OCI-LY3 (cell line): ENCODE results near the gene CHPT1.

Source experiments
- H2AFZ ChIP-seq: fragments of 200-600, 300-600 bp; shearing (Covaris generic); 2 replicates; pipeline ENCODE4 v1.6.0; 2014; ENCODE audit warnings: antibody characterized with exemption, low read depth, low read length
- H3K27ac ChIP-seq: fragments of 200-600, 300-600 bp; sonication (generic); 2 replicates; pipeline ENCODE4 v1.5.1; 2014; ENCODE audit warnings: mild to moderate bottlenecking, low read length, moderate library complexity, mixed read lengths
- H3K27me3 ChIP-seq: fragments of 200-600, 300-600 bp; sonication (generic); 2 replicates; pipeline ENCODE4 v1.6.1; 2014; ENCODE audit warnings: low read depth, low read length, mixed read lengths
- H3K36me3 ChIP-seq: fragments of 200-600, 300-600 bp; sonication (generic); replicated peaks from 2 replicates; pipeline ENCODE3; 2014; ENCODE audit warnings: low read depth, low read length, mixed read lengths
- H3K4me1 ChIP-seq: fragments of 300-600, 200-600 bp; sonication (generic); 2 replicates; pipeline ENCODE4 v1.6.1; 2014; ENCODE audit warnings: low read length, mixed read lengths
- H3K4me2 ChIP-seq: fragments of 200-600, 300-600 bp; sonication (generic); 2 replicates; pipeline ENCODE4 v1.6.1; 2014; ENCODE audit warnings: low read length, mixed read lengths
- H3K4me3 ChIP-seq: fragments of 300-600, 200-600 bp; sonication (generic); 2 replicates; pipeline ENCODE4 v1.5.1; 2014; ENCODE audit warnings: antibody characterized with exemption, mild to moderate bottlenecking, low read length, moderate library complexity
- H3K79me2 ChIP-seq: fragments of 300-600, 200-600 bp; shearing (Covaris generic); 2 replicates; pipeline ENCODE4 v1.6.1; 2014; ENCODE audit warnings: mild to moderate bottlenecking, low read length, mixed read lengths
- H3K9ac ChIP-seq: fragments of 300-600, 200-600 bp; shearing (Covaris generic); 2 replicates; pipeline ENCODE4 v1.6.0; 2014; ENCODE audit warnings: mild to moderate bottlenecking, low read length, moderate library complexity
- H3K9me3 ChIP-seq: fragments of 200-600, 300-600 bp; shearing (Covaris generic); 2 replicates; pipeline ENCODE4 v1.6.1; 2014; ENCODE audit warnings: low read length, mixed read lengths; ENCODE audit not compliant: insufficient read depth
- H4K20me1 ChIP-seq: fragments of 200-600, 300-600 bp; sonication (generic); 2 replicates; pipeline ENCODE4 v1.6.1; 2016; ENCODE audit warnings: low read length, mixed read lengths; ENCODE audit not compliant: insufficient read depth
- CTCF ChIP-seq: fragments of 200-600, 300-600 bp; sonication (generic); IDR thresholded peaks from 2 replicates; pipeline ENCODE4 v1.5.1; 2014; ENCODE audit warnings: antibody characterized with exemption, low read length, low read depth
- EZH2phosphoT487 ChIP-seq: fragments of 200-600 bp; shearing (Covaris generic); IDR thresholded peaks from 2 replicates; pipeline ENCODE4 v1.6.1; 2018; ENCODE audit warnings: antibody characterized with exemption, mixed run types, low read depth

The CHPT1 gene

GRCh38 chr12:101768781-101769180 is 71.3 kb downstream of the CHPT1 start:
- no peak overlapping the region for H3K4me3 ChIP-seq
- H3K27me3 ChIP-seq: no peaks in the 10 kb centered on the region
- no peak overlapping the region for H3K9ac ChIP-seq
- H3K36me3 ChIP-seq: peaks cover 19% of the 10 kb centered on the region
- no peak for TF ChIP-seq CTCF
- no peak for TF ChIP-seq EZH2phosphoT487
- H3K79me2 ChIP-seq: no peaks in the 10 kb centered on the region
- no peak overlapping the region for H3K4me2 ChIP-seq
- H2AFZ ChIP-seq: no peak overlapping the region
- H4K20me1 ChIP-seq: no peaks in the 10 kb centered on the region
- H3K4me1 ChIP-seq: peaks cover 11% of the 10 kb centered on the region
- H3K9me3 ChIP-seq: no peaks in the 10 kb centered on the region
- no peak overlapping the region for H3K27ac ChIP-seq

GRCh38 chr12:101769865-101770264 is 72.4 kb downstream of the CHPT1 start:
- H3K27me3 ChIP-seq: no peaks in the 10 kb centered on the region
- H2AFZ ChIP-seq: no peak overlapping the region
- no peaks in the 10 kb centered on the region for H3K9me3 ChIP-seq
- H3K9ac ChIP-seq: no peak overlapping the region
- peaks cover 13% of the 10 kb centered on the region for H3K4me1 ChIP-seq
- H3K36me3 ChIP-seq: peaks cover 15% of the 10 kb centered on the region
- H3K27ac ChIP-seq: no peak overlapping the region
- no peak overlapping the region for H3K4me2 ChIP-seq
- TF ChIP-seq EZH2phosphoT487 (no peak), CTCF (no peak)
- H4K20me1 ChIP-seq: no peaks in the 10 kb centered on the region
- no peaks in the 10 kb centered on the region for H3K79me2 ChIP-seq
- no peak overlapping the region for H3K4me3 ChIP-seq

GRCh38 chr12:101772012-101772775 is 74.8 kb downstream of the CHPT1 start:
- no peak overlapping the region for H3K9ac ChIP-seq
- no peaks in the 10 kb centered on the region for H4K20me1 ChIP-seq
- no peak overlapping the region for H3K27ac ChIP-seq
- H3K4me3 ChIP-seq: no peak overlapping the region
- no peaks in the 10 kb centered on the region for H3K79me2 ChIP-seq
- H3K9me3 ChIP-seq: no peaks in the 10 kb centered on the region
- no peak overlapping the region for H3K4me2 ChIP-seq
- peaks cover 3% of the 10 kb centered on the region; the same call in 1 of the 2 replicates for H3K4me1 ChIP-seq
- H3K36me3 ChIP-seq: peaks cover 11% of the 10 kb centered on the region
- no peak for TF ChIP-seq EZH2phosphoT487
- TF ChIP-seq CTCF: no peak
- H3K27me3 ChIP-seq: no peaks in the 10 kb centered on the region
- H2AFZ ChIP-seq: no peak overlapping the region

- Histone ChIP-seq H3K36me3 (peaks cover 3% of the 10 kb centered on the region), H3K4me2 (no peak overlapping the region), H2AFZ (no peak overlapping the region), H3K9ac (no peak overlapping the region), H3K4me1 (peaks cover 3% of the 10 kb centered on the region; the same call in 1 of the 2 replicates), H3K79me2 (no peaks in the 10 kb centered on the region), H3K27me3 (no peaks in the 10 kb centered on the region), H4K20me1 (no peaks in the 10 kb centered on the region), H3K27ac (no peak overlapping the region), H3K9me3 (no peaks in the 10 kb centered on the region), H3K4me3 (no peak overlapping the region)
- TF ChIP-seq CTCF (peak; percentile 91), EZH2phosphoT487 (no peak)
Observed at GRCh38 chr12:101773650-101774162, 76.3 kb downstream of the CHPT1 start.
